HG02973 (cell line): ENCODE measurements around the gene EBLN2.
A peak's percentile ranks its signal among the peaks of the same experiment; 100 is the strongest.
"Not testable (repeated sequence)": the region's sequence is repeated elsewhere in the genome, so short reads cannot be mapped to it uniquely, and the experiment has no call there.

Source experiments
- ATAC-seq: cut with Tn5 transposase; IDR thresholded peaks from one replicate; pipeline ENCODE4 v1.9.1; 2021; ENCODE audit warnings: moderate library complexity; ENCODE audit not compliant: unreplicated experiment

The EBLN2 gene

DNA sequence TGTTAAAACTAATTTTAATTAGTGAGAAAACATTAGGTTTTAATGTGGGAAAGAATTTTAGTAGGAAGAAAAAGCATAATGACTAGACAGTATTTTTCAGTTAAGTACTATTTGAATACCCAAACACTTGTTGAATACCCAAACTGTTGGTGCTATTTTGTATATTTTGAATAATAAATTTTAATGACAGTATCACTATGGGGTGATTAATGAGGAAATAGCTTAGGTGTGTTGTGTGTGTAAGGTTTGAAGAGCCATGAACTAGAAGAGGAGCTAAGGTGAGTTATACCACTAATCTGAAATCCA lies 4.7 kb upstream of the EBLN2 start:
- ATAC-seq = no peak

DNA sequence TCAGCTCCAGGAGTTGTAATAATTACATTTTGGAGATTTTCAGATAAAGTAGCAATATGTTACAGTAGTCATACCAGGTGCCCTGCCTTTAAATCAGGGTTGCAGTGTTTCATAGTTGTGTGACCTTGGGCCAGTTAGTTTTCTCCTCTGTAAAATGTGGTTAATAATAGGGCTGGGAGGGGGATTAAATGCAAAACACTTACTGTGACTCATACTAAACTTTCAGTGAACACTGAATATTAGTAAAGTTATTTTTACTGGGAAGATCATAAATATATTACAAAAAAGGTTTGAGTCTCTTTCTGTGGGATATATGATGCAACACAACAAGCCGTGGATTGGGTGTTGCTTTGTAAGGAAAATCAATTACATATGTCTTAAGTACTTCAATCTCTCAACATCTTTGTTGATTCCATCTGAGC lies 1.1 kb upstream of the EBLN2 start:
- no peak for ATAC-seq

DNA sequence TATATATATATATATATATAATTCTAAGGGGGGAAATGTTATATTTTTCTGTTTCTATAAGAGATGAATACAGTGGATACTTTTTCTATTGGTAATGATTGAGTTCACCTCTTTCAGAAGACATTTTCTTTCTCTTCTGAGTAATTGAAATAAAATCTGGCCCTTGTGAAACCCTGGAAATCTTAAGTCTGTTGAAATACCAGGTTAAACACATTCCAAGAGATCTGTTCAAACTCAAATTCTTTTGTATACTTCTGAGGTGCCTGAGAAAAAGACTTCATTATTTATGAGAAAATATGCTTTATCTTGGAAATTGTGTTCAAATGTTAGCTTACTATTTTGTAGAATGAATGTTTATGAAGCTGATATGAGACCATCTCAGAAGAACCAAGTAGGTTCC lies 4.8 kb downstream of the EBLN2 start:
- ATAC-seq = not testable (repeated sequence)

DNA sequence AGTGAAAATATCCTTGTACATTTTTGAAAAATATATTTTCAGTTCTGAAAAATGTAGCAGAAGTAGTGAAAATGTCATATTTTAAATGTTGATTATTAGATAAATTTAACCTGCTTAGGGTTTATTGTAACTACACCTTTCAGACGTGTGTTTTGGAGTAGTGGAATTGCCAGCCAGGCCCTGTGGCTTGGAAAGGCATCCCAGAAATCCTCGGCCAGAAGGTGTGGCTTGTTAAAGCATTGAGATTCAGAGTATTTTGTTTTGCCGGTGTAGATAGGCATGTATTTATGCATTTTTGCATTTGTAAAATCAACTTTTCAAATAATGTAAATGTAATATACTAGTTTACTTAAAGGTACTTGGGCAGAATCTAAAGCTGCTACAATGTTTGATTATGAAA lies 7.0 kb downstream of the EBLN2 start:
- ATAC-seq = no peak

DNA sequence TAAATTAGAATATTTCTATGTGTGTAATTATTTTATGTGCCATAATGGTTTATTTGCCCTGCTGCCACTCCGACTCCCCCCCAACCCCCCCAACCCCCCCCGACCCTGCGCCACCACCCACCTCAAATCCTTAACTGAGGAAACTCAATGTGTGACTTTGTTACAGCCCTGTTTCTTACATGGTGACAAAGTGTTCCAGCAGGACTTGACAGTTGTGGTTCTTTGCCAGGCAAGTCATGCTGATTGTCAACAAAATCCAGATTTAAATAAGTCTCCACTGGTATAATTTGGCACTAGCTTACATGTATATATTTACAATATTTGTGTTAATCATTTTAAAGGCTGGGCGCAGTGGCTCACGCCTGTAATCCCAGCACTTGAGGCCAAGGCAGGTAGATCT lies 7.7 kb downstream of the EBLN2 start:
- ATAC-seq = no peak

DNA sequence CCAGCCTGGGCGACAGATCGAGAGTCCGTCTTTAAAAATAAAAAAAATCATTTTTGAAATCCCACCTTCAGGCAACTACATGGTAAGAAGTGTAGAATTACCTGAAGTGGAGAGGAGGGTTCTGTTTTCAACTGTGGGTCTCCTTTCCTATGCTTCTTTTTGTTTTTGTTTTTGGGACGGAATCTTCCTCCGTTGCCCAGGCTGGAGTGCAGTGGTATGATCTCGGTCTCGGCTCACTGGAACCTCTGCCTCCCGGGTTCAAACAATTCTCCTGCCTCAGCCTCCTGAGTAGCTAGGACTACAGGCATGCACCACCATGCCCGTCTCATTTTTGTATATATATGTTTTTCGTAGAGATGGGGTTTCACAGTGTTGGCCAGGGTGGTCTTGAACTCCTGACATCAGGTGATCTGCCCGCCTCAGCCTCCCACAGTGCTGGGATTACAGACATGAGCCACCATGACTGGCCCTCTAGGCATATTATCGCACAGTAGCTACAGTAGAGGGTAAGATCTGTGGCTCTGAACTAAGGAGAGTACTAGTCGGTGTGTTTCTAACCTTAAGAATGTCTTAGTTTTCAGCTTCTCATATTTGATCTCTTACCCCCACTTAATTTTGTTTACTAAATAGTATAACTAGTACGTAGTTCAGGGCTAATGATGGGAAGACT lies 8.5 kb downstream of the EBLN2 start:
- no peak for ATAC-seq

DNA sequence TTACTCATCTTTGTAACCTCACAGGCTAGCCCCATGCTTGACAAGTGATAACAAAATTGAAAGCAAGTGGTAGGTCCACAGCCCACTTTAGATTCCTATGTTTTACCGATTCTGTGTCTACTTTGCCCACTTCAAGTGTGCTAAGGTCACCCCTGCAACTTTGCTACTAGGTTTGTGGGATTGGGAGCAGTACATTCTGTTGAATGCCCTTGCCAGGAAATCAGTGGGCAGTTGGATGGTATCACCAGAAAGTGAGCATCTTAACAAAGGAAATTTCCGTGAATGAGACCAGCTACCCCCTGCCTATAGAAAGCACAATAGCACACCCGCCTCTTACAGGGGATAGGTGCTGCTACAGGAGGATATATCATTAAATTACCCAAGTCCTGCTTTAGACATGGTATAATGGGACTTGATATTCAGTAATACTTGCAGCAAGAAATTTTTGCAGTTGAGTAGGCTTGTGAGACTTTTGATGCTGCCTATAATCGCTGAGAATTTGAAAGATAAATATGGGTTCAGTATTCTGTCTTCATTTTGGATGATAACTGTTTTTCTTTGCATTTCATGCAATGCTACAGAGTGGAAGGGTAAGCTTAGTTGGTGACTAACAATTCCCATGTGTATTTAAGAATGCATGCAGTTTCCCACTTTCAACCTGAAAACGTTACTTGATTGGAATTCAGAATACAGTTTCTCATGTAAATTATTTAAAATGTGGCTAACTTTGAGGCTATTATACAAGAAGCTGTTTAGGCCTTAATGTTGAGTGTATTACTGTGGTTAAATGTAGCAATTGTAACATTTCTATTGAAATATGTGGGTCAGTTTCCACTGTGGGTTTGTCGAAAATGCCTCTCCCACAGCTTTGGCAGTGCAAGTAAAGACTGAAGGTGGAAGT lies 9.5 kb downstream of the EBLN2 start:
- ATAC-seq = no peak

DNA sequence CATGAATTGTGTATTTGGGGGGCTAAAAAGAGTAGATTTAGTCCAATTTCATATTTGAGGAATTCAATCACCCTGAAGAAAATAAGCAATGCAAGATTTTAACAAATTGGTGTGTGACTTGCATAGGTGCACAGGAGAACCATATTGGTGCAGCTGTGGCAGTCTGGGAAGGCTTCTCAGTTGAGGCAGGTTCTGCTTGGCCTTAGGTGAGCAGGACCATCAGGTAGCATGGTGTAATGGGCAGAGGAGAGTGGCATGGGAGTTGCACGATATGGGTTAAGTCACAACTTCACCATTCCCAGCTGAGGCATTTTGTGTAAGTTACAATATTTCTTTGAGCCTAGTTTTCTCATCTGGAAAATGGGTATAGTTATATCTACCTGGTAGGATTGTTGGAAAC lies 10.5 kb downstream of the EBLN2 start:
- no peak for ATAC-seq

DNA sequence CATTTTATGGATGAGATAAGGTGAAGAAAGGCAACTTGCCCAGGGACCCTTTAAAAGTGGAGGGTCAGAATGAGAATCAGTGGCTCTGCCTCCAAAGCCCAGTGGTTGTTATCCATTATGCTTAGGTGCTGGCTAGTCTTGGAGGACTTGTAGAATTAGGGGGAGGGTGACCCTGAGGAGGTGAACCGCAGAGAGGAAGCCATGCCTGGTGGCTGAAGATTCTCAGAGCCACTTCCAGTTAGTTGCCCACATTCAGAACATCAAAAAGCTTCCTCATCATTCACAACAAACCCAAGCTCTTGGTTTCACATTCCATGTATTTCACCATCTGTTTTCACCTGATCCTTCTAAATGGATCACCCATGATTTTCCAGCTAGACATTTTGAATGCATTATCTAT lies 11.2 kb downstream of the EBLN2 start:
- ATAC-seq = no peak

DNA sequence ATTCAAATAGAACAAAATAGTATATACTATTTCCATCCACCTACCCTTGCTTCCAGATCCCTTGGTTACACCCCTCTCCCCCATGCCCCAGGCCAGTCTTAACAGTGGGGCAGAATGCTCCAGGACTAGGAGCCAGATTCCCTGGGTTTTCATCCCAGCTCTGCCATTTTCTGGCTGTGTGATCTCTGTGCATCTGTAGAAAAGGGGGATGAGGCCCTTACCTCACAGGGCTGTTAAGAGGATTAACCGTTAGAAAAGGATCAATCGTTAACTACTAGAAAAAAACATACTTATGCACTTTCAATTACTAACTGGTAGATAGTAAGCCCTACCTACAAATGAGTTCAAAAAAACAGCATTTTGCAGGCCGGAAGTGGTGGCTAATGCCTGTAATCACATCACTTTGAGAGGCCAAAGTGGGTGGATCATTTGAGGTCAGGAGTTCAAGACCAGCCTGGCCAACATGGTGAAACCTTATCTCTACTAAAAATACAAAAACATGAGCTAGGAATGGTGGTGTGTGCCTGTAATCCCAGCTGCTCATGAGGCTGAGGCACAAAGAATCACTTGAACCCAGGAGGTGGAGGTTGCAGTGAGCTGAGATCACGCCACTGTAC lies 11.7 kb downstream of the EBLN2 start:
- ATAC-seq = no peak

DNA sequence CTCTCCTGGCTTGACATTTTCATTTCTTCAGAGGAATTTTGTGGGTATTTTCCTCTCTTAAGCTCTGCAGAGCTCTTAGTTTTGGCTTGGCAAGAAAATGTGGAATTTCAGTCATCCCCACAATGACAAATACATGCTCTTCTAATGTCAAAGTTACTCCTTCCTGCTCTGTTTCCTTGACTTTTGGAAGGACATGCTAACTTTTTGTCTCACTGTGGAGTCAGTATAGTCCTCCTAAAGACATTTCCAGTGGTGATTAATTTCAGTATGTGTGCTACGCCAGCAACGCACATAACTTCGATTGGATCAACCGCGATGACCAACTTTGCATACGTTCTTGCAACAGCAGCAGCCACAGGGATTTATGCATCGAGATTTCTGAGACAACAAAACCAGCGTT lies 13.3 kb downstream of the EBLN2 start:
- no peak for ATAC-seq

DNA sequence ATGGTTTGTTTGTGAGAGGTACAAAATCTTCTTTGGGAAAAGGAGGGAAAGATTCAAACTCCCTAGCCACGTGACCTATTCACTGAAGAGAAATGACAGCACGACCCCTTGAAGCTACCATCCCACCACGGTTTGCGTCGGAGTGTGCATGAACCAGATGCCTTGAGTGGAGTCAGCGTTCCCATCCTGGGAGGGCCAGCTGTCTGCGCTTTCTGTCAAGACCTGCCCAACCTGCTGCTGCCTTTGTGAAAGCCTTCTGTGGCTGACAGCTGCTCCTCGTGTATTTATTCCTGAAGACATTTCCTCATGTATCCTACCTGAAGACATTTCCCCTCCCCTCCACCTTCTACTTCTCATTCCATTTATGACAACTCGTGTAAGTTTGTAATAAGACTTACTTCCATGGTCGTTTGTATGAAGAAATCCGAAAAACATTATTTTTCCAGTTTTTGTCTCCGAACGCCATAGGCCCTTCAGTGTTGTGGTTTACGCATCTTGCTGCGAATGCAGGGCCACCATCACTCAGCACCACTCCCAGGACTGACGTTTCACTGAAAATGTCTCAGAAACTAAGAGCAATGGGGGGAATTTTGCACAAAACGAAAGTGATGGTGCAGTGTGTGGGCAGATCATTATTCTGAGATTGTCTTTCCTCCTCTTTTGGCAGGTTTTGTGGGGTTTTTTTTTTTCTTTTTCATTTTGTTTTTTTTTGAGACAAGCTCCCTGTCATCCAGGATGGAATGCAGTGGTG lies 18.9 kb downstream of the EBLN2 start:
- no peak for ATAC-seq

DNA sequence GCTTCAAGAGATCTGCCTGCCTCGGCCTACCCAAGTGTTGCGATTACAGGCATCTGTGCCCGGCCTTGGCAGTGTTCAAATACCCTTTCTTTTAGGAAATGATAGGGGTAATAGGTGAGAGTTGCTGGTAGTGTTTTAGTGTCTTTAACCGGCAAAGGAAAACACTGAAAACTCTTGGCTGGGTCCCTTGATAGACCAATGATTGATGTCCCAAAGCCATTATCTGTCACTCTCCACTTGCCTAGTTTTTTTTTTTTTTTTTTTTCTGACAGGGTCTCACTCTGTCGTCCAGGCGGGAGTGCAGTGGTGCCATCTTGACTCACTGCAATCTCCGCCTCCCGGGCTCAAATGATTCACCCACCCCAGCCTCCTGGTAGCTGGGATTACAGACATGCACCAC lies 19.7 kb downstream of the EBLN2 start:
- no peak for ATAC-seq

DNA sequence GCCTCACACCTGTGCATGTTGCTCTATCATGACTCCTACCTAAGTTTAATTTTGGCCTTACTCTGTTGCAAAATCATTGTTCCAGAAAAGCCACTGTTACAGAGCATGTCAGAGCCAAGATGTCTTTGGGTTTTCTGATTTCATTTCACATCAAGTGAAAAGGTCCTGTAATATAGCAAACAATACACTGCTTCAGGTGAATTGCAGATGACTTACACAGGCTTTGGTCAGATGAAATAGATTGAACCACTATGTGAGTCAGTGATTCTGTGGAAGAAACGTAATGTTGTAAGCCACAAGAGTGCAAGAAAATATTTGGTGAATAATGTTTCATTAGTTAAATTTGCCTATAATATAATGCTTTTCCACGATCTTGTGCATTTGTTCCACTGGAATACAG lies 22.7 kb downstream of the EBLN2 start:
- no peak for ATAC-seq

DNA sequence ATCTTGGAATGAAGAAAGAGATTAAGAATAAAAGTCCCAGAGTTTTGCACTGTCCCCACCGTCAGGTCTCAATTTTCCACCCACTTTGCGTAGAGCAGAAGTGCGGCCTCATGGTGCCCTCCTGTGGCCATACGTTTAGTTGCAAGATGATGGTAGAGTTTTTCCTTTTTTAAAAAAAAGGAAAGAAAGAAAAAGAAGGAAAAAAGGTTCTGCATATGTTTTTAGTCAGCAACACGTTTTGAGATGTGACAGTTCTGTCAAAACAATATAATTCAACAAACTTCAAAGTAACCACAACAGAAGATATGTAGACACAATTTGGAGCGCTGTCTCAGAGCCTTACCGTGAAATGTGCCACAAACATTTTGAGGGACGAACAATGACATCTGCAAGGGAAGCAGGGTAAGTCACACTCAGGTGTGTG lies 24.6 kb downstream of the EBLN2 start:
- ATAC-seq = no peak

DNA sequence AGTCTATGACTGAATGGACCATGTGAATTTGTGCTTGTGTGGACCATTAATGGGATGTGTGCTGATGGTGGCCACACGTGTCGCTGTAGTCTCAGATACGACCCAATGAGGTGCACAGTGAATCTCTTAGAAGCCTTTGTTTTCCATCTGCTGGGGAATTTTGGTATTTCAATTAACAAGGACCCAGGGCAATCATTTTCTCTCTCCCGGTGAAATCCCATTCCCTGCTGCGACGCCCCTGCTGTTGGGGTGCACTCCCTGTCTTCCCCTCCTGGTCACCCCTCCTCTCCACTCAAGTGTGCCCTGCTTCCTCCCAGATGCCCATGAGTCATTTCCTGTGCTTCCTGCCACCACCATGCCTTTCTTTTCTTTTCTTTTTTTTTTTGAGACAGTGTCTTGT lies 32.7 kb downstream of the EBLN2 start:
- ATAC-seq = no peak

DNA sequence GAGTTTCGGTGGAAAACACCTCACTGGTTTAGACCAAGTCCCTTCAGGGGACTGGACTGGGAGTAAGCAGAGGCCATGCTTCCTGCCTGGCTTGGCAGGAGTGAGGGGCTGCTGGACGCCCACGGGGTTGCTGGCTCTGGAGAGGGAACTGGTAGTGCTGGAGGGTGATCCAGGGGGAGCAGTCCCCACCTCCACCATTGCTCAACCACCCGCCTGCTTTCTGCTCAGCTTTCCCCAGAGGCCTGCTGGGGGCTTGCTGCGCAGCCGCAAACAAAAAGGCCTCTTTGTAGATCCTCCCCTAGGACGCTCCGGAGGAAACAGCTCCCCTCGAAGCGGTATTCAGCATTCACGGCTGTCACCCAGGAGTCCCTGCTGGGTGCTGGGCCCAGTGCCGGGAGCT lies 33.5 kb downstream of the EBLN2 start:
- no peak for ATAC-seq

DNA sequence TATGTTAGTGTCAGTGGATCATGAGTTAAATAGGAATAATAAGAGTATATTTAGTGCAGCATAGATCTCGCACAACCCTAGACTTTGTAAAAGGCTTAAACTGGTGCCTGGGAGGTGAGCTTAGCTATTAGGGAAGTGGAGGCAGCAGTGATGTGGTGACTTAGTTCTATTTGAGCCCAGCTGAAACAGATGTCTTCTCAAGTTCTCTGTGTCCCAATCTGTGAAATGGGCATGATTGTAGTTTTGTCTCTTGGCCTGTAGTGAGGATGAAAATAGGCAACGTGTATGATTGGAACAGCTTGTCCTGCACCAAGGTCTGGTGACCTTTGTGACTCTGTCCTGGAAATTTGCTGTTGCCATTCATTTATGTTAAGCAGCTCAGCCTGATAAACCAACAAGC lies 34.7 kb downstream of the EBLN2 start:
- no peak for ATAC-seq

DNA sequence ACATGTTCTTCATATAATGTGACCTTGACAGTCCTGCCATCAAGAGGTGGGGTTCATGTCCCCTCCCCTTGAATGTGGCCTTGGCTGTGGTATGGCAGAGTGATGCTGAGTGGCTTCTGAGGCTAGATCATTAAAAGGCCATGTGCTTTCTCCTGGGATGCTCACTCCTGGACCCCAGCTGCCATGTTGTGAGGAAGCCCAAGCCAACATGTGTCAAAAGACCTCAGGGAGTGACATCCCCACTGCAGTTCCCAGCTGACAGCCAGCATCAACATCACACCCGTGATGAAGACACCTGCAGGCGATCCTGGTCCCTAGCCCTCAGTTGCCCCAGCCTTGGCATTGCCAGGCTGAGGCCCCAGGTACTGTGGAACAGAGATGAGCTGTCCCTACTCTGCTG lies 36.6 kb downstream of the EBLN2 start:
- ATAC-seq = no peak

DNA sequence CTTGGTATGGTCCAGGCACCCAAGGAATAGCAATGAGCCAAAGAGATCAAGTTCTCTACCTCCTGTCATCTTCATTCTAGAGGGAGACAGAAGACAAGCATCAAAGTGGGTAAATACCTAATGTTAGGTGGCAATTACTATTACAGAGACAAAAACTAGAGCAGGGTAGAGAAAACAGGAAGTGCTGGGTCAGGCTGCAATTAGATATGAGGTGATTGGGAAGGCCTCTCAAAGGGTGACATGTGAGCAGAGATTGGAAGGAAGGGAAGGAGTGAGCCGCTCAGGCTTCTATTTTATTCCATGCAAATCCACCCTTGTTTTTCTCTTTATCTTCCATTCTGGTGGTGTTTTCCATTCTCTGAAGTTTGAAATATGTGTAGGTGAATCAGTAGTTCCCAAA lies 37.4 kb downstream of the EBLN2 start:
- ATAC-seq = no peak

DNA sequence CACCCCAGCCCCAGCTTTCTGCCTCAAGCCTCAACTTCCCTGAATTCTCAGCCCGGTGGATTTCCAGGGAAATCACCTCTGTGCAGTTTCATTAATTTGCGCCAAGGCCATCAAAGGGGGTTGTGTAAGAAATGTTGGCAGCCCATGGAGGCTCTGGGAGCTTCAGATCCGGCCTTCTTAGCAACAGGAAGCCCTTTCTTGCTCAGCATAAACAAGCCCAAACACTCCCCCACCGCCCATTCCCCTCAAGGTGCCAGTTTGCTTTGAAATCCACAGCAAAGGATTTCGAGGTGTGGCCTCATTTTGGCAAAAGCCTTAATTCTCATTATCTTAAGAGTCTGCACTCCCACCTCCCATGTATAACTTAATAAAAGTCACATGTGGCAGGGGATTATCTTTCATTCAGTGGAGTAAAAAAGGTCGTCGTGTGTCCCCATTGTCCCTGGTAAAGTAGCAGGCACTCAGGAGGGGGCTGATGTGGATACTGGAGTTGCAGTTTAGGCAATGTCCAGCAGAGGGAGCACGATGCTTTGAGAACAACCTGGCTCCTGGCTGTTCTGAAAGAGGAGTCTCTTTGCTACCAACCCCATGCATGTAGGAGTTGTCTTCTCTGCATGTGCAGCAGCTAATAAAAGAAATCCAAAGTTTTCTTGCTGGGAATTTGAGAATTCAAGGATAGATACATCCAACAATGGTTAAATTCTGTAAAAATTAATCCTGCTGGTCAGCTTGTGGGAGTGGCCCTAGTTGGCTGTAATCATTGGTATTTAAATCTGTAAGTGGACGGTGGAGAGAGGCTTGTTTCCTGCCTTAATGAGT lies 39.5 kb downstream of the EBLN2 start:
- peak; percentile 80 for ATAC-seq
